Upper lobe of left lung (tissue), 6 donors: Measurements from ENCODE around the gene MALRD1. TPM values are rescaled to one million over a fixed set of nuclear protein-coding genes. Genes with fewer than 3 reads are reported as not detected.

Experiments
- ATAC-seq, 2 donors: fragments of 200-7000 bp; cut with Tn5 transposase; one replicate each; pipeline ENCODE4 v1.9.1; 2022; ENCODE audit warnings: mild to moderate bottlenecking in 2 of 2, moderate library complexity in 2 of 2; ENCODE audit not compliant: low FRiP score in 2 of 2
- DNase-seq, 2 donors: peaks; one replicate each; pipeline ENCODE4 v3.0.0-alpha.2; 2019 to 2020
- H3K27ac ChIP-seq, 4 donors: fragments of 200-600 bp; sonication (generic); one replicate each; pipeline ENCODE4 v1.5.1; 2016 to 2019
- H3K27me3 ChIP-seq, 4 donors: fragments of 200-600 bp; sonication (generic); one replicate each; pipeline ENCODE4 v1.5.1; 2017 to 2019
- H3K36me3 ChIP-seq, 4 donors: fragments of 200-600 bp; sonication (generic); one replicate each; pipeline ENCODE4 v1.5.1; 2016 to 2019
- H3K4me1 ChIP-seq, 4 donors: fragments of 200-600 bp; sonication (generic); one replicate each; pipeline ENCODE4 v1.5.1; 2018 to 2019
- H3K4me3 ChIP-seq, 4 donors: fragments of 200-600 bp; sonication (generic); one replicate each; pipeline ENCODE4 v1.5.1; 2017 to 2019; ENCODE audit warnings: mild to moderate bottlenecking in 2 of 4, moderate library complexity in 1 of 4
- H3K9me3 ChIP-seq, 4 donors: fragments of 200-600 bp; sonication (generic); one replicate each; pipeline ENCODE4 v1.5.1; 2018 to 2019
- EP300 ChIP-seq, 4 donors: sonication (generic); formaldehyde crosslinking; IDR thresholded peaks; one replicate each; pipeline ENCODE4 v1.5.1; 2017; ENCODE audit warnings: antibody characterized with exemption in 4 of 4, control low read depth in 2 of 4
- POLR2A ChIP-seq, 4 donors: fragments of 450-650 bp; IDR thresholded peaks; one replicate each; pipeline ENCODE4 v1.5.1; 2016 to 2017; ENCODE audit warnings: antibody characterized with exemption in 4 of 4, mild to moderate bottlenecking in 2 of 4
- POLR2AphosphoS5 ChIP-seq, 2 donors: sonication (generic); formaldehyde crosslinking; IDR thresholded peaks; one replicate each; pipeline ENCODE4 v1.5.1; 2017; ENCODE audit warnings: antibody characterized with exemption in 2 of 2
- WGBS, 2 donors: methylation state at CpG; one replicate each; pipeline ENCODE4 v1.1.5; 2017 to 2018; 5-methylcytosine and 5-hydroxymethylcytosine counted together
- total RNA-seq, 6 donors: library from RNA; depleted of rRNA in 4 of 6; stranded (reverse); fragments of >200 nt in 4 of 6; gene quantifications; one replicate each; pipeline versions ENCODE4 v1.1.0 to v1.2.1, GENCODE V29; 2016 to 2021
- TF ChIP-seq, protein P1 (sequence below), 6 experiments: fragments of 450-650 bp in 4 of 6; fragments of 200-600 bp in 2 of 6; sonication (generic) in 2 of 6; IDR thresholded peaks; one replicate each; pipeline ENCODE4 v1.5.1; 2016 to 2019; ENCODE audit warnings: antibody characterized with exemption in 6 of 6
- donor health status: DM: no; HTN: no; CAD: no; lungs with moderate emphysema.
- donor health status: DM: no; HTN: yes; CAD: no; lungs with severe emphysema.

MALRD1 gene
- total RNA-seq, 6 donors from 2014 or later, result 2.7 to 21.0 (median 7.5) TPM

- Histone ChIP-seq H3K9me3 (no peaks in the 10 kb centered on the region), H3K4me1 (no peaks in the 10 kb centered on the region), H3K27me3 (no peaks in the 10 kb centered on the region), H3K4me3 (no peak overlapping the region), H3K27ac (no peak overlapping the region), H3K36me3 (no peaks in the 10 kb centered on the region)
- no peak for TF ChIP-seq POLR2AphosphoS5 (IDR thresholded peaks at IDR 0.05)
- no peak for TF ChIP-seq EP300 (IDR thresholded peaks at IDR 0.05)
- TF ChIP-seq, protein P1, sequence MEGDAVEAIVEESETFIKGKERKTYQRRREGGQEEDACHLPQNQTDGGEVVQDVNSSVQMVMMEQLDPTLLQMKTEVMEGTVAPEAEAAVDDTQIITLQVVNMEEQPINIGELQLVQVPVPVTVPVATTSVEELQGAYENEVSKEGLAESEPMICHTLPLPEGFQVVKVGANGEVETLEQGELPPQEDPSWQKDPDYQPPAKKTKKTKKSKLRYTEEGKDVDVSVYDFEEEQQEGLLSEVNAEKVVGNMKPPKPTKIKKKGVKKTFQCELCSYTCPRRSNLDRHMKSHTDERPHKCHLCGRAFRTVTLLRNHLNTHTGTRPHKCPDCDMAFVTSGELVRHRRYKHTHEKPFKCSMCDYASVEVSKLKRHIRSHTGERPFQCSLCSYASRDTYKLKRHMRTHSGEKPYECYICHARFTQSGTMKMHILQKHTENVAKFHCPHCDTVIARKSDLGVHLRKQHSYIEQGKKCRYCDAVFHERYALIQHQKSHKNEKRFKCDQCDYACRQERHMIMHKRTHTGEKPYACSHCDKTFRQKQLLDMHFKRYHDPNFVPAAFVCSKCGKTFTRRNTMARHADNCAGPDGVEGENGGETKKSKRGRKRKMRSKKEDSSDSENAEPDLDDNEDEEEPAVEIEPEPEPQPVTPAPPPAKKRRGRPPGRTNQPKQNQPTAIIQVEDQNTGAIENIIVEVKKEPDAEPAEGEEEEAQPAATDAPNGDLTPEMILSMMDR (IDR thresholded peaks at IDR 0.05), result no peak
- no peak for TF ChIP-seq POLR2A (IDR thresholded peaks at IDR 0.05)
- WGBS, 2 donors, result 72 to 75% methylated on average over 8 of the region's 8 CpGs
- ATAC-seq (no peak), DNase-seq (no peak)
Observed at GRCh38 chr10:19588608-19589007, 540.0 kb downstream of the MALRD1 start.

GRCh38 chr10:19592276-19592675, 543.7 kb downstream of the MALRD1 start:
- 91 to 92% methylated on average over 5 of the region's 5 CpGs for WGBS, 2 donors
- no peak for ATAC-seq

GRCh38 chr10:19595212-19595845, 546.7 kb downstream of the MALRD1 start:
- Histone ChIP-seq H3K27me3 (no peaks in the 10 kb centered on the region), H3K4me3 (no peak overlapping the region), H3K36me3 (no peaks in the 10 kb centered on the region), H3K27ac (no peak overlapping the region), H3K9me3 (no peaks in the 10 kb centered on the region), H3K4me1 (no peaks in the 10 kb centered on the region)
- no peak for TF ChIP-seq POLR2AphosphoS5 (IDR thresholded peaks at IDR 0.05)
- TF ChIP-seq POLR2A (IDR thresholded peaks at IDR 0.05), result no peak
- TF ChIP-seq, protein P1 (IDR thresholded peaks at IDR 0.05), result no peak
- no peak for TF ChIP-seq EP300 (IDR thresholded peaks at IDR 0.05)
- WGBS, 2 donors, result 87 to 91% methylated on average over 9 of the region's 9 CpGs
- no peak for DNase-seq
- ATAC-seq, result no peak

More at GRCh38 chr10:19592276-19592675, 543.7 kb downstream of the MALRD1 start:
- Histone ChIP-seq H3K9me3 (no peaks in the 10 kb centered on the region), H3K27ac (no peak overlapping the region), H3K36me3 (no peaks in the 10 kb centered on the region), H3K27me3 (no peaks in the 10 kb centered on the region), H3K4me1 (no peaks in the 10 kb centered on the region), H3K4me3 (no peak overlapping the region)
- DNase-seq, result no peak
- no peak for TF ChIP-seq EP300 (IDR thresholded peaks at IDR 0.05)
- TF ChIP-seq POLR2AphosphoS5 (IDR thresholded peaks at IDR 0.05), result no peak
- TF ChIP-seq POLR2A (IDR thresholded peaks at IDR 0.05), result no peak
- TF ChIP-seq, protein P1 (IDR thresholded peaks at IDR 0.05), result no peak

GRCh38 chr10:19605806-19606205, 557.2 kb downstream of the MALRD1 start:
- Histone ChIP-seq H3K27me3 (no peaks in the 10 kb centered on the region), H3K36me3 (no peaks in the 10 kb centered on the region), H3K4me1 (no peaks in the 10 kb centered on the region), H3K9me3 (no peaks in the 10 kb centered on the region), H3K4me3 (no peak overlapping the region), H3K27ac (no peak overlapping the region)
- ATAC-seq (no peak), DNase-seq (no peak)
- TF ChIP-seq, protein P1 (IDR thresholded peaks at IDR 0.05), result no peak
- TF ChIP-seq POLR2AphosphoS5 (IDR thresholded peaks at IDR 0.05) (no peak), POLR2A (IDR thresholded peaks at IDR 0.05) (no peak), EP300 (IDR thresholded peaks at IDR 0.05) (no peak)
- WGBS, 2 donors, result 92 to 97% methylated on average over 2 of the region's 2 CpGs

- DNase-seq (no peak), ATAC-seq (no peak)
- Histone ChIP-seq H3K9me3 (no peaks in the 10 kb centered on the region), H3K27ac (no peak overlapping the region), H3K4me1 (no peaks in the 10 kb centered on the region), H3K36me3 (no peaks in the 10 kb centered on the region), H3K4me3 (no peak overlapping the region), H3K27me3 (no peaks in the 10 kb centered on the region)
- TF ChIP-seq, protein P1 (IDR thresholded peaks at IDR 0.05), result no peak
- TF ChIP-seq EP300 (IDR thresholded peaks at IDR 0.05) (no peak), POLR2A (IDR thresholded peaks at IDR 0.05) (no peak), POLR2AphosphoS5 (IDR thresholded peaks at IDR 0.05) (no peak)
- 80 to 82% methylated on average over 4 of the region's 4 CpGs for whole genome bisulfite sequencing, 2 donors
Observed at GRCh38 chr10:19606968-19607367, 558.4 kb downstream of the MALRD1 start.
